ENCODE results near the gene TMEM9. TPM values are rescaled to one million over a fixed set of nuclear protein-coding genes. Genes with fewer than 3 reads are reported as not detected.

The TMEM9 gene
- total RNA-seq, 1 experiment from 2014 or later = 228 TPM

- no peak for DNase-seq
- H3K4me3 ChIP-seq (ENCODE audit: insufficient read depth, low read depth, low read length) = no peak overlapping the region
- peaks cover 5% of the 10 kb centered on the region; the same call in 1 of the 2 replicates for H3K27me3 ChIP-seq (ENCODE audit: control insufficient read depth, insufficient read depth, low read length)
- no peaks in the 10 kb centered on the region for H3K36me3 ChIP-seq (replicated peaks; ENCODE audit: control insufficient read depth, insufficient read depth, low read length)
Measured at GRCh38 chr1:201103666-201104065, 50.6 kb downstream of the TMEM9 start.

GRCh38 chr1:201100169-201100930 lies 53.9 kb downstream of the TMEM9 start:
- H3K36me3 ChIP-seq (replicated peaks; ENCODE audit: control insufficient read depth, insufficient read depth, low read length) = no peaks in the 10 kb centered on the region
- DNase-seq = no peak
- H3K27me3 ChIP-seq (ENCODE audit: control insufficient read depth, insufficient read depth, low read length) = no peaks in the 10 kb centered on the region; the same call in 1 of the 2 replicates
- no peak overlapping the region for H3K4me3 ChIP-seq (ENCODE audit: insufficient read depth, low read depth, low read length)

GRCh38 chr1:201098992-201099677 lies 55.1 kb downstream of the TMEM9 start:
- no peak for DNase-seq
- no peaks in the 10 kb centered on the region for H3K36me3 ChIP-seq (replicated peaks; ENCODE audit: control insufficient read depth, insufficient read depth, low read length)
- H3K4me3 ChIP-seq (ENCODE audit: insufficient read depth, low read depth, low read length) = no peak overlapping the region
- H3K27me3 ChIP-seq (ENCODE audit: control insufficient read depth, insufficient read depth, low read length) = no peaks in the 10 kb centered on the region; the same call in 1 of the 2 replicates

GRCh38 chr1:201096977-201097856 lies 57.1 kb downstream of the TMEM9 start:
- no peak for DNase-seq
- Histone ChIP-seq H3K4me3 (ENCODE audit: insufficient read depth, low read depth, low read length) (no peak overlapping the region), H3K27me3 (ENCODE audit: control insufficient read depth, insufficient read depth, low read length) (no peaks in the 10 kb centered on the region; the same call in 1 of the 2 replicates), H3K36me3 (replicated peaks; ENCODE audit: control insufficient read depth, insufficient read depth, low read length) (no peaks in the 10 kb centered on the region)

DNA sequence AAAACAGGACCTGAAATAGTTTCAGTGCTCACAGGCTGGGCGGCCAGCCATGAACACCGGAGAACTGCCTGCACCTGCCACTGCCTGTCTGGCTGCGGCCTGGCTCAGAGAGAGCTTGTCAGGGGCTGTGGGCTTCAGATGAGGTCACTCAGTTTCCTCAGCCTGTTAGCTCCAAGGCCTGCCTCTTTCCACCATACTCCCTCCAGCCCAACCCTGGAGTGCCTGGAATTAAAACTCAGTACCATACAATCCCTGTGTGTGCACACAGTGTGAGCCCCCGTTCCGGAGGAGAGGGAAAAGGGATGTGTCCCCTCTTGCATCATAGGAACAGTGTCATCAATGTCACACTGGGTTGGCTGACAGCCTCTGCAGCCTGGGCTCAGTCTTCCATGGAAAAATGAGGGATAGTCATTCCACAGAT lies 58.2 kb downstream of the TMEM9 start:
- no peak for DNase-seq
- Histone ChIP-seq H3K4me3 (ENCODE audit: insufficient read depth, low read depth, low read length) (no peak overlapping the region), H3K36me3 (replicated peaks; ENCODE audit: control insufficient read depth, insufficient read depth, low read length) (no peaks in the 10 kb centered on the region), H3K27me3 (ENCODE audit: control insufficient read depth, insufficient read depth, low read length) (no peaks in the 10 kb centered on the region; the same call in 1 of the 2 replicates)

GRCh38 chr1:201095581-201095980 lies 58.7 kb downstream of the TMEM9 start:
- Histone ChIP-seq H3K4me3 (ENCODE audit: insufficient read depth, low read depth, low read length) (no peak overlapping the region), H3K36me3 (replicated peaks; ENCODE audit: control insufficient read depth, insufficient read depth, low read length) (no peaks in the 10 kb centered on the region), H3K27me3 (ENCODE audit: control insufficient read depth, insufficient read depth, low read length) (no peaks in the 10 kb centered on the region; the same call in 1 of the 2 replicates)
- no peak for DNase-seq

- DNase-seq = no peak
- Histone ChIP-seq H3K27me3 (ENCODE audit: control insufficient read depth, insufficient read depth, low read length) (no peaks in the 10 kb centered on the region; the same call in 1 of the 2 replicates), H3K4me3 (ENCODE audit: insufficient read depth, low read depth, low read length) (no peak overlapping the region), H3K36me3 (replicated peaks; ENCODE audit: control insufficient read depth, insufficient read depth, low read length) (no peaks in the 10 kb centered on the region)
Measured at GRCh38 chr1:201094832-201095231, 59.4 kb downstream of the TMEM9 start.

GRCh38 chr1:201093962-201094361 lies 60.3 kb downstream of the TMEM9 start:
- DNase-seq = no peak
- Histone ChIP-seq H3K4me3 (ENCODE audit: insufficient read depth, low read depth, low read length) (no peak overlapping the region), H3K36me3 (replicated peaks; ENCODE audit: control insufficient read depth, insufficient read depth, low read length) (no peaks in the 10 kb centered on the region), H3K27me3 (ENCODE audit: control insufficient read depth, insufficient read depth, low read length) (no peaks in the 10 kb centered on the region; the same call in 1 of the 2 replicates)

DNA sequence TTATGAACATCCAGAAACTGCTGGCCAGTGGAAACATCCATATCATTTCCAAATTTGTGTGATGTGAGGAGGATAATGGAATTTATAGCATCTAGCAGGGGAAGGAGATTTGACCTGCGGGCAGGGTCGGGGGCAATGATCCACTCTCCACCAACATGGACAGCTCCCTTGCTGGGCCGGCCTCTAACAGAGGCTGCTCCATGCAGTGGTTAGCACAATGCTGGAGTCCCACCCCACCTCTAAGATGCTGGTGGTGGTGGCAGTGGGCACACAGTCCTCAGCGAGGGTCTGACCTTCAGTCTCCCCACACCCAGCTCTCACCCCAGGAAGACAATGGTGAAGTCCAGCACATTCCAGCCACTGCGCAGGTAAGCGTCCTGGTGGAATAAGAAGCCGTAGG lies 60.7 kb downstream of the TMEM9 start:
- H3K36me3 ChIP-seq (replicated peaks; ENCODE audit: control insufficient read depth, insufficient read depth, low read length) = no peaks in the 10 kb centered on the region
- DNase-seq = no peak
- no peak overlapping the region for H3K4me3 ChIP-seq (ENCODE audit: insufficient read depth, low read depth, low read length)
- H3K27me3 ChIP-seq (ENCODE audit: control insufficient read depth, insufficient read depth, low read length) = no peaks in the 10 kb centered on the region; the same call in 1 of the 2 replicates

- no peak for DNase-seq
- H3K36me3 ChIP-seq (replicated peaks; ENCODE audit: control insufficient read depth, insufficient read depth, low read length) = no peaks in the 10 kb centered on the region
- no peak overlapping the region for H3K4me3 ChIP-seq (ENCODE audit: insufficient read depth, low read depth, low read length)
- H3K27me3 ChIP-seq (ENCODE audit: control insufficient read depth, insufficient read depth, low read length) = no peaks in the 10 kb centered on the region; the same call in 1 of the 2 replicates
Measured at GRCh38 chr1:201092738-201093137, 61.5 kb downstream of the TMEM9 start.

DNA sequence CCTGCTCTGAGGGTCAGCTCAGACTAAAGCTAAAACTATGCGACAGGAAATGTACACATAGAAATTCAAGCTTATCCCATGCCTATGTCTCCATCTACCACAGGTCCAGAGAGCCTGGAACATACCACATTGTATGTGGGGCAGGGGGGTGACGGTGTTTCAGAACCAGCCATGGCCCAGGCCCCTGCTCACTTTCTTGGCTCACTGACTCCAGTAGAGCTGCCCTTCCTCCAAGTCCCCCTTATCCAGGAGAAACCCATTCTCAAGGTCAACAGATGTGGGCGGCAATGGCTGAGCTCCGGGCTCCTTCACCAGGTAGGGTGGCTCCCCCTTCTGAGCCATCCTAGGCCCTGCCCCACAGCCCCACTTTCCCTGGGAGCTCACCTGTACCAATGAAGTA lies 63.0 kb downstream of the TMEM9 start:
- Histone ChIP-seq H3K27me3 (ENCODE audit: control insufficient read depth, insufficient read depth, low read length) (no peaks in the 10 kb centered on the region; the same call in 1 of the 2 replicates), H3K4me3 (ENCODE audit: insufficient read depth, low read depth, low read length) (no peak overlapping the region), H3K36me3 (replicated peaks; ENCODE audit: control insufficient read depth, insufficient read depth, low read length) (no peaks in the 10 kb centered on the region)
- no peak for DNase-seq

DNA sequence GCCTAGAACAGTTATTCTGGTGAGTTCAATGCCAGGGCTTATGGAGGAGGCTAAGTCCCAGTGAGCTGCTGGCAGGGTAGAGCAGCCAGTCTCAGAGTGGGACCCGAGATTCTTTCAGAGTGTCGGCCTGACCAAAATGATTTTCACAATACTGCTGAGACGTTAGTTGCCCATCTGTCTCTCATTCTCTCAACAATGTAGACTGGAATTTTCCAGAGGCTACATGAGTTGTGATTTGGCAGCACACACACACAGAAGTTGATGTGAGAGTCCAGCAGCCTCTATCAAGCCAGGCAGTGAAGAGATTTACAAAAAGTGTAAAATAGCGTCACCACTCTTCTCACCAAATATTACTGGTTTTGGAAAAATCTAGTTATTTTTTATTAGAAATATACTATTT lies 63.7 kb downstream of the TMEM9 start:
- Histone ChIP-seq H3K4me3 (ENCODE audit: insufficient read depth, low read depth, low read length) (no peak overlapping the region), H3K27me3 (ENCODE audit: control insufficient read depth, insufficient read depth, low read length) (no peaks in the 10 kb centered on the region; the same call in 1 of the 2 replicates), H3K36me3 (replicated peaks; ENCODE audit: control insufficient read depth, insufficient read depth, low read length) (no peaks in the 10 kb centered on the region)
- no peak for DNase-seq

GRCh38 chr1:201089596-201089995 lies 64.7 kb downstream of the TMEM9 start:
- DNase-seq = no peak
- no peaks in the 10 kb centered on the region for H3K36me3 ChIP-seq (replicated peaks; ENCODE audit: control insufficient read depth, insufficient read depth, low read length)
- H3K4me3 ChIP-seq (ENCODE audit: insufficient read depth, low read depth, low read length) = no peak overlapping the region
- no peaks in the 10 kb centered on the region; the same call in 1 of the 2 replicates for H3K27me3 ChIP-seq (ENCODE audit: control insufficient read depth, insufficient read depth, low read length)

GRCh38 chr1:201088901-201089525 lies 65.3 kb downstream of the TMEM9 start:
- Histone ChIP-seq H3K36me3 (replicated peaks; ENCODE audit: control insufficient read depth, insufficient read depth, low read length) (no peaks in the 10 kb centered on the region), H3K27me3 (ENCODE audit: control insufficient read depth, insufficient read depth, low read length) (no peaks in the 10 kb centered on the region; the same call in 1 of the 2 replicates), H3K4me3 (ENCODE audit: insufficient read depth, low read depth, low read length) (no peak overlapping the region)
- no peak for DNase-seq
